NCI-H2081 (cell line): Measurements from ENCODE around the gene CBLN3.
A peak's percentile ranks its signal among the peaks of the same experiment; 100 is the strongest.

Experiments
- DNase-seq, 2 experiments: peaks; one replicate each; lab custom pipeline; 2025; lab: John Stamatoyannopoulos, UW

Gene CBLN3

GRCh38 chr14:24439257-24439656 is 9.8 kb upstream of the CBLN3 start:
- DNase-seq = no peak

- no peak for DNase-seq
Measured at GRCh38 chr14:24438223-24439097, 9.0 kb upstream of the CBLN3 start.

- no peak for DNase-seq
Measured at GRCh38 chr14:24437736-24438067, 8.2 kb upstream of the CBLN3 start.

- DNase-seq = no peak
Measured at GRCh38 chr14:24437020-24437735, 7.7 kb upstream of the CBLN3 start.

GRCh38 chr14:24436355-24437019 is 7.0 kb upstream of the CBLN3 start:
- peak; percentile 60 to 68 for DNase-seq

GRCh38 chr14:24435998-24436354 is 6.5 kb upstream of the CBLN3 start:
- peak in 1 of 2 experiments; percentile 26 for DNase-seq

GRCh38 chr14:24435192-24435810 is 5.8 kb upstream of the CBLN3 start:
- no peak for DNase-seq

GRCh38 chr14:24434676-24435075 is 5.2 kb upstream of the CBLN3 start:
- no peak for DNase-seq

GRCh38 chr14:24434036-24434435 is 4.6 kb upstream of the CBLN3 start:
- no peak for DNase-seq

- no peak for DNase-seq
Measured at GRCh38 chr14:24432259-24433131, 3.0 kb upstream of the CBLN3 start.

- peak; percentile 85 to 89 for DNase-seq
Measured at GRCh38 chr14:24431569-24432258, 2.2 kb upstream of the CBLN3 start.

GRCh38 chr14:24430682-24431568 is 1.5 kb upstream of the CBLN3 start:
- no peak for DNase-seq

GRCh38 chr14:24430143-24430681 is 744 bp upstream of the CBLN3 start:
- DNase-seq = peak; percentile 5 to 40

GRCh38 chr14:24428628-24429394 is 657 bp downstream of the CBLN3 start:
- no peak for DNase-seq

- no peak for DNase-seq
Measured at GRCh38 chr14:24427537-24428508, 1.6 kb downstream of the CBLN3 start.

GRCh38 chr14:24426912-24427536 is 2.4 kb downstream of the CBLN3 start:
- no peak for DNase-seq
